ENCODE measurements around the gene NRDC.
"Not testable (repeated sequence)": the region's sequence is repeated elsewhere in the genome, so short reads cannot be mapped to it uniquely, and the experiment has no call there.

NRDC gene

DNA sequence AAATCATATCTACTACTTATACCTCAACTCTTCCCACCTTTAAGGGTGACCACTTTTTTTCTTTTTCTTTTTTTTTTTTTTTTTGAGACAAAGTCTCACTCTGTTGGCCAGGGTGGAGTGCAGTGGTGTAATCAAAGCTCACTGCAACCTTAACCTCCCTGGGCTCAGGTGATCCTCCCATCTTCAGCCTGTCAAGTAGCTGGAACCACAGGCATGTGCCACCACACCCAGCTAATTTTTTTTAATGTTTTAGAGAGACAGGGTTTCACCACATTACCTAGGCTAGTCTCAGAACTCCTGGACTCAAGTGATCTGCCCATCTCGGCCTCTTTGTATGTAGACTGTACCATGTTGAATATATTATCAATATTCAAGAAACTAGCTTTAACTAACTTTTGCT is 39.4 kb downstream of the NRDC start:
- TF ChIP-seq, protein P1, sequence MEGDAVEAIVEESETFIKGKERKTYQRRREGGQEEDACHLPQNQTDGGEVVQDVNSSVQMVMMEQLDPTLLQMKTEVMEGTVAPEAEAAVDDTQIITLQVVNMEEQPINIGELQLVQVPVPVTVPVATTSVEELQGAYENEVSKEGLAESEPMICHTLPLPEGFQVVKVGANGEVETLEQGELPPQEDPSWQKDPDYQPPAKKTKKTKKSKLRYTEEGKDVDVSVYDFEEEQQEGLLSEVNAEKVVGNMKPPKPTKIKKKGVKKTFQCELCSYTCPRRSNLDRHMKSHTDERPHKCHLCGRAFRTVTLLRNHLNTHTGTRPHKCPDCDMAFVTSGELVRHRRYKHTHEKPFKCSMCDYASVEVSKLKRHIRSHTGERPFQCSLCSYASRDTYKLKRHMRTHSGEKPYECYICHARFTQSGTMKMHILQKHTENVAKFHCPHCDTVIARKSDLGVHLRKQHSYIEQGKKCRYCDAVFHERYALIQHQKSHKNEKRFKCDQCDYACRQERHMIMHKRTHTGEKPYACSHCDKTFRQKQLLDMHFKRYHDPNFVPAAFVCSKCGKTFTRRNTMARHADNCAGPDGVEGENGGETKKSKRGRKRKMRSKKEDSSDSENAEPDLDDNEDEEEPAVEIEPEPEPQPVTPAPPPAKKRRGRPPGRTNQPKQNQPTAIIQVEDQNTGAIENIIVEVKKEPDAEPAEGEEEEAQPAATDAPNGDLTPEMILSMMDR (IDR thresholded peaks at IDR 0.05; ENCODE audit: extremely low read depth, insufficient read depth, missing control alignments) = no peak
- DNase-seq (ENCODE audit: low spot score) = no peak
- in situ Hi-C loops (cut with MboI; ENCODE audit: low pct_unique_long_range_greater_than_20kb, low sequenced_read_pairs, unreplicated experiment) = no loop called here

DNA sequence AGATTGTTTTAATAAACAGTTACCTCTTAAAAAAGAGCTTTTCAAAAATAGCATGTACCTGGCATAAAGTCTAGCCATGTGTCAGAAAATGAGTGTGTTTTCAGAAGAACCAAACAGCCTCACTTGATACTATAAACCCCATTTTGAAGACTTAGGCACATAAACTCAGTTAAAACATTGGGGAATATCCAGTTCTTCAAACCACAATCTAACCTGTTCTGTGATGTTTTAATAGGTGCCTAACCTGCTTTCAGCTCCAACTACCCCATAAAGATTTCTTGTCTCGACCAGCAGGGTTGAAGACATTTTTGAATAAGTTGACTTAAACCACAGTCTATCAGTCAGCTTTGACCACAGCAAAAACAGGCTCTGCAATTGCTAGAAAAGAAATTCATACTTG is 41.3 kb downstream of the NRDC start:
- DNase-seq (ENCODE audit: low spot score) = no peak
- TF ChIP-seq, protein P1 (IDR thresholded peaks at IDR 0.05; ENCODE audit: extremely low read depth, insufficient read depth, missing control alignments) = no peak
- in situ Hi-C loops (cut with MboI; ENCODE audit: low pct_unique_long_range_greater_than_20kb, low sequenced_read_pairs, unreplicated experiment) = no loop called here

DNA sequence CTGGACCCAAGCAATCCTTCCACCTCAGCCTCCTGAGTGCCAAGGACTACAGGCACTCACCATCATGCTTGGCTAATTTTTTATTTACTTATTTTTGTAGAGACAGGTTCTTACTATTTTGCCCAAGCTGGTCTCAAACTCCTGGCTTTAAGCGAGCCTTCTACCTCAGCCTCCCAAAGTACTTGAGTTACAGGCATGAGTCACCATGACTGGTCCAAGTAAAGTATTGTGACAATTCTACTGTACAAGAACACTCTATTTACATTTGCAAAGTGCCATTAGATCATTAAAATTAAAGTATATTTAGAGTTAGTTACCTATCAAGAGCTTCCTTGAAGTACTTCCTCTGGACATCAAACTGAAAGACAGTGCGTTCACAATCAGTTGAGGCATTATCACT is 44.8 kb downstream of the NRDC start:
- DNase-seq (ENCODE audit: low spot score) = no peak
- in situ Hi-C loops (cut with MboI; ENCODE audit: low pct_unique_long_range_greater_than_20kb, low sequenced_read_pairs, unreplicated experiment) = no loop called here
- TF ChIP-seq, protein P1 (IDR thresholded peaks at IDR 0.05; ENCODE audit: extremely low read depth, insufficient read depth, missing control alignments) = no peak

DNA sequence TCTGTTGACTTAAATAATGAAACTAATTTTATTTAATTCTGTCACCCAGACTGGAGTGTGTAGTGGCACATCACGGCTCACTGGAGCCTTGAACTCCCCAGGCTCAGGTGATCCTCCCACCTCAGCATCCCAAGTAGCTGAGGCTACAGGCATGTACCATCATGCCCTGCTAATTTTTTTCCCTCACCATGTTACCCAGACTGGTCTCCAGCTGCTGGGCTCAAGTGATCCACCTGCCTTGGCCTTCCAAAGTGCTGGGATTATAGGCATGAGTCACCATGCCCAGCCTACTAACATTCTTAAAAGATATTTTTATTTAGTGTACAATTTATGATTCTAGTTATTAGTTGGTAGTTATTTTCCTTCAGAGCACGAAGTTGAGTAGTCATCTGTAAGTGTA is 49.5 kb downstream of the NRDC start:
- in situ Hi-C loops (cut with MboI; ENCODE audit: low pct_unique_long_range_greater_than_20kb, low sequenced_read_pairs, unreplicated experiment) = no loop called here
- TF ChIP-seq, protein P1 (IDR thresholded peaks at IDR 0.05; ENCODE audit: extremely low read depth, insufficient read depth, missing control alignments) = no peak
- DNase-seq (ENCODE audit: low spot score) = no peak

DNA sequence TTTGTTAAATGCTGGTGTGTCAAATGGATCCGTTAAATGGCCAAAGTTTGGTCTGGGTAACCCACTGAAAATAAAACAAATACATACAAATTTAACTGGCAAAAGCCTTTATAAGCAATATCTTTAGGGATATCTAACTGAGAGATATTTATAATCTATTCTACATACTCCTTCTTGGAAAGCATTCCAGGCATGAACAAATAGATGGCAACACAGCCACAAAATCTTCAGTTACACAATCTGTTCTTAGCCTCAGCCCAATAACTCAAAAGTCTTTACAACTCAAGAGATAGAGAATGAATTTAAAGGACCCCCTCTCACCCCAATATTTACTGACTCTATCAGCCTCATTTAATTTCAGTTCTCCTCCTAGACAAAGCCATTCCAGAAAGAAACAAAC is 58.7 kb downstream of the NRDC start:
- in situ Hi-C loops (cut with MboI; ENCODE audit: low pct_unique_long_range_greater_than_20kb, low sequenced_read_pairs, unreplicated experiment) = no loop called here
- DNase-seq (ENCODE audit: low spot score) = no peak
- TF ChIP-seq, protein P1 (IDR thresholded peaks at IDR 0.05; ENCODE audit: extremely low read depth, insufficient read depth, missing control alignments) = no peak

DNA sequence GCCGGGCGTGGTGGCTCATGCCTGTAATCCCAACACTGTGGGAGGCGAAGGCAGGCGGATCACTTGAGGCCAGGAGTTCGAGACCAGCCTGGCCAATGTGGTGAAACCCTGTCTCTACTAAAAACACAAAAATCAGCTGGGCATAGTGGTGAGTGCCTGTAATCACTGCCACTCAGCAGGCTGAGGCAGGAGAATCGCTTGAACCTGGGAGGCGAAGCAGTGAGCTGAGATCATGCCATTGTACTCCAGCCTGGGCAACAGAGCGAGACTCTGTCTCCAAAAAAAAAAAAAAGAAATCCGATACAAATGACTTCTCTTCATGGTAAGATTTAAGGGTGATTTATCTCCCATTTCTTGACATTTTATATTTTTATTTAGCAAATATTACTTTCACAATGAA is 59.5 kb downstream of the NRDC start:
- DNase-seq (ENCODE audit: low spot score); in situ Hi-C loops (cut with MboI; ENCODE audit: low pct_unique_long_range_greater_than_20kb, low sequenced_read_pairs, unreplicated experiment): not testable (repeated sequence)

DNA sequence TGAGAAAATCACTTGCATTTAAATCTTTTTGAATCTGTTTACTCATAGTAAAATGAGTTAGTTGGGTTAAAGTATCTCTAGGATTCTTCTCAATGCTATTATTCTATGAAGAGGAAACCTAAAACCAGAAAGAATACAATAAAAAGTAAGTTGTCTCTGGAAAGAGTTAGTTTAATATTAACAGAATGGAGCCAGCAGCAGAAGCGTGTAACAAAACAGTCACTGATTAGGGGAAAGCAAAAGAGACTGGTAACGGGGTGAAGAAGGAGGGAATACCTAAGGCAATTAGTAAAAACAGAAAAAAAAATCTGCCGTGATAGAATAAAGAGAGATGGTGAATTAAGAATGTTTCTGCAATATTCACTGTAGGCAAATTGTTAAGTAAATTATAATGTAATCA is 60.0 kb downstream of the NRDC start:
- DNase-seq (ENCODE audit: low spot score) = no peak
- in situ Hi-C loops (cut with MboI; ENCODE audit: low pct_unique_long_range_greater_than_20kb, low sequenced_read_pairs, unreplicated experiment) = no loop called here

More for the DNA sequence above, 60.0 kb downstream of the NRDC start:
- TF ChIP-seq, protein P1 (IDR thresholded peaks at IDR 0.05; ENCODE audit: extremely low read depth, insufficient read depth, missing control alignments) = no peak
